ENCODE data around the gene EXOC4.

GRCh38 chr7:133807624-133808492 lies 555.0 kb downstream of the EXOC4 start:
- TF ChIP-seq CTCF (IDR thresholded peaks at IDR 0.05), result no peak
- no peak for TF ChIP-seq POLR2A (IDR thresholded peaks at IDR 0.05)
- TF ChIP-seq EP300 (IDR thresholded peaks at IDR 0.05; ENCODE audit: low read depth), result no peak
- TF ChIP-seq POLR2AphosphoS5 (IDR thresholded peaks at IDR 0.05), result no peak

Data from transverse colon (tissue), 4 donors.